NCI-H2227 (cell line): ENCODE measurements around the gene VARS2.
A peak's percentile ranks its signal among the peaks of the same experiment; 100 is the strongest.
"Not testable (repeated sequence)": the region's sequence is repeated elsewhere in the genome, so short reads cannot be mapped to it uniquely, and the experiment has no call there.

Source experiments
- DNase-seq: peaks from one replicate; lab custom pipeline; 2025; ENCODE audit not compliant: unreplicated experiment; lab: John Stamatoyannopoulos, UW

The VARS2 gene

DNA sequence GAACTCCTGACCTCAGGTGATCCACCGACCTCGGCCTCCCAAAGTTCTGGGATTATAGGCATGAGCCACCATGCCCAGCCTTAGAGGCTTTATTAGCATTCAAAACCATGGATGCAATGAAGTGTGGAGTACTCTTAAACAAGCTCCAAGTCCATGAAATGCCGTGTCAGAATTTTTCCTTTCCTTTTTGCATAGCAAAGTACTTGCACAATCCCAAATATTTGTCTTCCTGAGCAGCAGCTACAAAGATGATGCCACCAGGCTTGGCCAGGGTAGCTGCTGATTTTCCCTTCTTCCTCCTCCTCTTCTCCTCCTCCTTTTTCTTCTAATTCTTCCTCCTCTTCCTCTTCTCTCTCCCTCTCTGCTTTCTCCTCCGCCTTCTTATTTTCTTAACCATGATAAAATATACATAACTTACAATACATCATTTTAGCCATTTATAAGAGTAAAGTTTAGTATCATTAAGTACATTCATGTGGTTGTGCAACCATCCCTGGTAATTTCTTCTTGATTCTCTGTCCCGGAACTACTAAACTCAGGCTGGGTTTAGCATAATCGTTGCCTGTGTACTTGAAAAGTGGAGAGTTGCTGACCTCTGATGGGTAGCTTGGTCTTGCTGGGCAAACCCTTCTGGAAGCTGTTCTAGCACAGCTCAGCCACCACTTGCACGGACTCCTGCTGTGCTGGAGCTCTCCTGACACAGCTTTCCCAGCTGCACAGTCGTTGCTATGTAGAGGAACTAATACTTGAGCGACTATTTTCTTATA lies 47.1 kb downstream of the VARS2 start:
- peak; percentile 26 for DNase-seq

DNA sequence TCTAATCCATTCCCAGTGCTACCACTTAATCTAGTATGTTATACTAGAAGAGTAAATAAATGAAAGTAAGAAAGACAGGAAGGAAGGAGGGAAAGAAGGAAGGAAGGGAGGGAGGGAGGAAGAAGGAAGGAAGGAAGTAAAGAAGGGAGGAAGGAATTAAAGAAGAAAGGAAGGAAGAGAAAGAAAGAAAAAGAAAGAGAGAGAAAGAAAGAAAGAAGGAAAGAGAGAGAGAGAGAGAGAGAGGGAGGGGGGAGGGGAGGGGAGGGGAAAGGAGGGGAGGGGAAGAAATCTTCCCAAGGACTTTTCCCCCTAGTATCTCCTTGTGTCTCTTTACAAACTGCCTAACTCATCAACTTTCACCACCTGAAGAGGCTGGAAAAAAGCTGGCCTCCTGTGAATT lies 48.7 kb downstream of the VARS2 start:
- DNase-seq = no peak

DNA sequence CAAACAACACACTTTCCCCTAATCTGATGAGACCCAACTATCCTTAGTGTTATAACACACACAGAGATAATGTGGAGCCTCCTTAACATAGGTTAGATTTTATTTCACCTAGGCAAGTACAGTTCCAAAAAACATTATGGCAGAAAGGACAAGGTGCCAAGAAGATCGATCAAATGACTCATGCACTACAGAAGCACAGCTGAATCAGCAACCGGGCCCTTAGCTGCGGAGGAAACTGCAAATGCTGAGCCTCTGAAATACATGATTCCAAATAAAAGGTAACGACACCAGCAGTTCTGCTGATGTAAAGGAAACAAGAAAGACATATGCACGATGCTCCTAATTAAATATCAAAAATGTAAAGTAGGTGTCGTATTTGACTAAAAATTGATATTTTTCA lies 49.6 kb downstream of the VARS2 start:
- no peak for DNase-seq

DNA sequence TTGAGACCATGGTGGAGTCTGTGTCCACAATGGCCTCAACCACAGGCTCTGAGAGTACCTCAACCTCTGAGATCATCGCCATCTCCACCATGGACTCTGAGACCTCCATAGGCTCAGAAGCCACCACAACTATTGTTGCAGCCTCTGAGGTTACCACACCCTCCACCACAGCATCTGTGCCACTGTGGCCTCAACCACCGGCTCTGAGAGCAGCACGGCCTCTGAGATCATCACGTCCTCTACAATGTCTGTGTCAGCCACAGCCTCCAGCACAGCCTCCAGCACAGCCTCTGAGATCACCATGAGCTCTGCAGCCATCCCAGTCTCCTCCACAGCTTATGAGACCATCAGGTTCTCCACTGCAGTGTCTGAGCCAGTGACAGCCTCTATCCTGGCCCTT lies 50.0 kb downstream of the VARS2 start:
- no peak for DNase-seq

DNA sequence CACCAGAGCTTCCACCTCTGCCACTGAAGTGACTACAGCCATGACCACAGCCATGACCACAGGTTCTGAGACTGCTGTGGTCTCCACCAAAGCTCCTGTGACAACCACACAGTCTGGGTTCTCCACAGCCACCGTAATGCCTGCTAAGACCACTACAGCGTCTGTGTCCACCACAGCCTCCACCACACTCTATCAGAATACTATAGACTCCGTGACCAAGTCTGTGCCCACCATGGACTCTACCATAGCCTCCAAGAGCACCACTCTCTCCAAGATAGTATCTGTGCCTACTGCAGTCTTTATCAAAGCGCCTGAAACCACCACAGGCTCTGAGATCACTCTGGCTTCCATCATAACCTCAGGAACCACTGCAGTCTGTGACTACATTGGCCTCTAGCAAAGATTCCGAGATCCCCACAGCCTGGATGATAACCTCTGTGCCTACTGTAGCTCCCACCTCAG lies 51.1 kb downstream of the VARS2 start:
- no peak for DNase-seq

DNA sequence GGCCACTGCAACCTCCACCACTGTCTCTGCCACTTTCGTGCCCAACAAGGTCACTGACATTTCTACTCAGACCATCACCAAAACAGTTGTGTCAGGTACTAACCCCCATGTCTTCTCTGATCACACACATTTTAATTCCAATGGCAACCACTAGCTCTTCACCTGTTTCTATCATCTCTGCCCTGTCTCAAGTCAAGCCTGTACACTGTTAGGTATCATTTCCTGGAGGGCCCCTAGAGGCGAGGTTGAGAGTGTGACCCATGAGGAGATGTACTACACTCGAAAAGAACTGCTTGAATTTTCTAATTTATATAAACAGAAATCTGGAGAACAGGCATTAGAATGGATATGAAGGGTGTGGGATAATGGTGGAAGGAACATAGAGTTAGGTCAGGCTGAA lies 52.1 kb downstream of the VARS2 start:
- no peak for DNase-seq

DNA sequence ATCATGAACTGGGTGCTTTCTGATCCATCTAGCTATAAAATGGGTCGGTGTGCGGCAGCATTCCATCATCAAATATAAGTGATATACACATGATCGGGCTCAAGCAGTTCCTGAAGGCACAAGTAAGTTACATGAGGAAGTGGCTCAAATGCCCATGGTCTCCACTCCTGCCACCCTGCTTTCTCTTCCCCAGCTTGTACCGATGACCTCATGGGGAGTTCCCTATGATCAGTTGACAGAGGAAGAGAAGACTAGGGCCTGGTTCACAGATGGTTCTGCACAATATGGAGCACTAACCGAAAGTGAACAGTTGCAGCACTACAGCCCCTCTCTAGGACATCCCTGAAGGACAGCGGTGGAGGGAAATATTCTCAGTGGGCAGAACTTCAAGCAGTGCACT lies 55.1 kb downstream of the VARS2 start:
- not testable (repeated sequence) for DNase-seq

DNA sequence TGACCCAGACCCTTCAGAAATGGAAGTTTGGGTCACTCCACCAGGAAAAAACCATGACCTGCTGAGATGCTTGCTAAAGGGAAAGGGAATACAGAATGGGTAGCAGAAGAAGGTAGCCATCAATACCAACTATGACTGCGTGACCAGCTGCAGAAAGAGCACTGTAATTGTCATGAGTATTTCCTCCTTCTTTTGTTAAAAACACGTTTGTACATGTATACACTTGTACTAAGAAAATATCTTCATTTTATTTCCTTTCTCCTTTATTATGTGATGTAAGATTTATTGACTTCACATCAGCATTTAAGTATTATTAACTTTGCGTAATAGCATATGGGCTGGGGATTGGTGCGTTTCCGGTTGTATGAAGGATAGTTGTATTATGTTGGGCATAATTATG lies 56.9 kb downstream of the VARS2 start:
- no peak for DNase-seq

DNA sequence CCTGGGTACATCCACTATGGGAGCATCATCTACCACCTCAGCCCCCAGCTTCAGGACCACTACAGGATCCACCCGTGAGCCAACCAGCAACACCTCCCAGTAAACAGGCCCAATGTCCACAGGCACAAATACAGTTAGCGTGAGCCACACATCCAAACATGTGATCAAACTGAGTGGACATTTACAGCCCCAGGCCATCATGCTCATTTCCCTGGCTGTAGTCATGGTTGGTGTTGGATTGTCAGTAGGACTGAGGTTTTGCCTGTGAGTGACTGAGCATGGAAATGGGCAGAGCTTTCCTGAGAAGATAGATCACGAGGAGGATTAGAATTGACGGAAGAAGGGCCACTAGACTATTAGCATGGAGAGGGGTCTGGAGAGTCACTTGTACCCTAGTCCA lies 58.8 kb downstream of the VARS2 start:
- DNase-seq = no peak

DNA sequence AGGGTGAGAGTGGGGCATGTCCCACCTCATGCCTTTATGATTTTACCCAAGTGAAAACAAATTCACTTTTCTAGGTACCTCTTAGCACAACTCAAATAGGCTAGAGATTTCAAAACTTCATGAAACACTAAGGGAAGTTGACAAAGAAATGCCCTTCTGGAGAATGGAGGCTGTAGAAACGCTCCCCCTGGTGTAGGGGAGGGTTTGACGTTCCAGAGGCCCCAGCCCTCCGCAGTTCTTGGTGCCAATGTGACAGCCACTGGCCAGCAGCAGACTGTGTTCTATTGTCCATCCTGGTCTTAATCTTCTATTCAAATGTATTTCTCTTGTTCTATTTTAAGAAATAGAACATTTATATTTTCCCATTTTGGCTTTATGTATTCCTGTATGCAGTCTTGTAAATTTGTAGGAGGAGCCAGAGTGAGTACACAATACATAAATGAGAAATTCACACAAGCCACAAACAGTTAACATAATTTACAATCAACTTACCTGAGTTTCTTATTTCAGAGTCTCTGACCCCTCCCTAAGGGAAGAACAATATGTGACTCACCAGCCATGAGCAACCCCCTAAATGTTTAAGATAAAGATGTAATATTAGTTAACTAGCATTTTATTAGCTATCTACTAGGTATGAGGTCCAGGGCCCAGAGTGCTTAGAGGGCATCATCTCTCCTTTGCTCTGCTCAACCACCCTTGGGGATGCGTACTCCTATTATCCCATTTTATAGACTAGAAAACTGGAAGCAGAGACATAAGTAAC lies 60.6 kb downstream of the VARS2 start:
- DNase-seq = no peak
